H1 (cell line): ENCODE data around the gene MUC13. TPM values are rescaled to one million over a fixed set of nuclear protein-coding genes. Genes with fewer than 3 reads are reported as not detected.

ENCODE experiments used
- CTCF ChIA-PET: fragments of 300-600 bp; sonication (Branson Sonifier 250); formaldehyde crosslinking; loops from one replicate; lab custom pipeline; 2021; ENCODE audit not compliant: partially characterized antibody; lab: Charles Lee
- POLR2A ChIA-PET: fragments of 300-600 bp; sonication (Branson Sonifier 250); formaldehyde crosslinking; loops from one replicate; lab custom pipeline; 2021; ENCODE audit warnings: inconsistent platforms; ENCODE audit not compliant: partially characterized antibody; lab: Charles Lee
- DNase-seq, 2 experiments: peaks; one replicate each; pipeline versions ENCODE4 v3.0.0 to v3.0.0-alpha.2; 2010 to 2022; ENCODE audit warnings: low spot score in 2 of 2, low read depth in 1 of 2, mixed read lengths in 1 of 2
- FAIRE-seq: peaks from 2 replicates; lab custom pipeline; 2011; peaks lifted over from hg19 to GRCh38; lab: Jason Lieb, UNC
- H2AFZ ChIP-seq: 2 replicates; pipeline ENCODE4 v1.8.1; 2012; ENCODE audit warnings: low read length, inconsistent platforms
- H2AK5ac ChIP-seq: 2 replicates; pipeline ENCODE4 v1.6.1; 2013; ENCODE audit warnings: low read depth, low read length
- H2BK120ac ChIP-seq: replicated peaks from 2 replicates; pipeline ENCODE3; 2013; ENCODE audit warnings: low read depth, low read length, inconsistent platforms
- H2BK12ac ChIP-seq: 2 replicates; pipeline ENCODE4 v1.6.1; 2013; ENCODE audit warnings: low read depth, low read length
- H2BK15ac ChIP-seq: 2 replicates; pipeline ENCODE4 v1.6.1; 2013; ENCODE audit warnings: low read length
- H2BK20ac ChIP-seq: 2 replicates; pipeline ENCODE4 v1.6.1; 2013; ENCODE audit warnings: low read length
- H2BK5ac ChIP-seq: 2 replicates; pipeline ENCODE4 v1.6.1; 2013; ENCODE audit warnings: low read depth, low read length
- H3K14ac ChIP-seq: 2 replicates; pipeline ENCODE4 v1.6.1; 2013; ENCODE audit warnings: inconsistent platforms; ENCODE audit not compliant: insufficient read length
- H3K18ac ChIP-seq: 2 replicates; pipeline ENCODE4 v1.6.1; 2013; ENCODE audit warnings: low read length; ENCODE audit errors: extremely low read depth
- H3K23ac ChIP-seq: 2 replicates; pipeline ENCODE4 v1.6.1; 2013; ENCODE audit warnings: inconsistent platforms; ENCODE audit not compliant: insufficient read length
- H3K23me2 ChIP-seq: 2 replicates; pipeline ENCODE4 v1.6.1; 2013; ENCODE audit warnings: low read depth, low read length
- H3K27ac ChIP-seq: 2 replicates; pipeline ENCODE4 v1.6.1; 2011; ENCODE audit warnings: low read depth, low read length, inconsistent platforms
- H3K27me3 ChIP-seq, 4 experiments: replicated peaks in 1 of 4; 1 replicate in 1 of 4; 2 replicates in 3 of 4; pipeline versions ENCODE4 v1.6.1 to v1.8.1; 2011 to 2013; ENCODE audit warnings: low read length in 3 of 4, mild to moderate bottlenecking in 3 of 4, inconsistent platforms in 2 of 4, mixed read lengths in 2 of 4, moderate library complexity in 1 of 4; ENCODE audit not compliant: control insufficient read depth in 3 of 4, insufficient read depth in 3 of 4; ENCODE audit errors: extremely low read depth in 1 of 4
- H3K36me3 ChIP-seq, 4 experiments: 2 replicates each; pipeline versions ENCODE4 v1.6.1 to v1.8.1; 2011 to 2013; ENCODE audit warnings: mild to moderate bottlenecking in 4 of 4, low read length in 3 of 4, moderate library complexity in 2 of 4, control low read depth in 1 of 4, inconsistent platforms in 1 of 4; ENCODE audit not compliant: insufficient read depth in 4 of 4, control insufficient read depth in 2 of 4
- H3K4ac ChIP-seq: replicated peaks from 2 replicates; pipeline ENCODE3; 2013; ENCODE audit warnings: low read length, low read depth, mixed read lengths, inconsistent platforms; ENCODE audit not compliant: insufficient read length
- H3K4me1 ChIP-seq, 4 experiments: replicated peaks in 1 of 4; 1 replicate in 1 of 4; 2 replicates in 3 of 4; pipeline versions ENCODE4 v1.6.1 to v1.8.1; 2011 to 2013; ENCODE audit warnings: low read length in 3 of 4, inconsistent platforms in 2 of 4, mixed read lengths in 1 of 4; ENCODE audit not compliant: insufficient read depth in 4 of 4, control insufficient read depth in 3 of 4
- H3K4me2 ChIP-seq, 2 experiments: 2 replicates each; pipeline versions ENCODE4 v1.6.1 to v1.8.1; 2011 to 2013; ENCODE audit warnings: low read depth in 2 of 2, low read length in 2 of 2, control low read depth in 1 of 2, inconsistent platforms in 1 of 2, mild to moderate bottlenecking in 1 of 2; ENCODE audit not compliant: insufficient read depth in 1 of 2
- H3K4me3 ChIP-seq, 4 experiments: fragments of 200-600, 300-600 bp in 1 of 4; sonication (generic), shearing (Covaris generic), sonication (Bioruptor Twin) in 1 of 4; 2 replicates each; pipeline versions ENCODE4 v1.5.1 to v1.8.1; 2011 to 2016; ENCODE audit warnings: low read length in 4 of 4, low read depth in 3 of 4, control low read depth in 2 of 4, inconsistent platforms in 2 of 4, mild to moderate bottlenecking in 2 of 4, mixed read lengths in 1 of 4, moderate library complexity in 1 of 4; ENCODE audit not compliant: insufficient read depth in 2 of 4; ENCODE audit errors: extremely low read depth in 1 of 4
- H3K56ac ChIP-seq: replicated peaks from 2 replicates; pipeline ENCODE3; 2013; ENCODE audit warnings: low read depth, mild to moderate bottlenecking, mixed read lengths, low read length, inconsistent platforms; ENCODE audit not compliant: insufficient read length
- H3K79me1 ChIP-seq: 2 replicates; pipeline ENCODE4 v1.6.1; 2013; ENCODE audit warnings: low read depth, low read length, control low read depth
- H3K79me2 ChIP-seq, 2 experiments: 2 replicates each; pipeline versions ENCODE4 v1.6.1 to v1.8.1; 2012 to 2013; ENCODE audit warnings: low read length in 2 of 2, mild to moderate bottlenecking in 2 of 2, inconsistent platforms in 1 of 2; ENCODE audit not compliant: insufficient read depth in 2 of 2, control insufficient read depth in 1 of 2
- H3K9ac ChIP-seq, 4 experiments: replicated peaks in 1 of 4; 1 replicate in 1 of 4; 2 replicates in 3 of 4; pipeline versions ENCODE4 v1.6.1 to v1.8.1; 2011 to 2013; ENCODE audit warnings: low read depth in 3 of 4, low read length in 3 of 4, control low read depth in 2 of 4, mild to moderate bottlenecking in 2 of 4, moderate library complexity in 2 of 4, inconsistent platforms in 1 of 4; ENCODE audit errors: extremely low read depth in 1 of 4
- H3K9me3 ChIP-seq, 2 experiments: 2 replicates each; pipeline versions ENCODE4 v1.6.1 to v1.8.1; 2012 to 2013; ENCODE audit warnings: mild to moderate bottlenecking in 2 of 2, moderate library complexity in 2 of 2, control low read depth in 1 of 2, inconsistent platforms in 1 of 2, low read depth in 1 of 2, low read length in 1 of 2, mixed read lengths in 1 of 2; ENCODE audit not compliant: insufficient read depth in 2 of 2
- H4K20me1 ChIP-seq, 2 experiments: replicated peaks in 1 of 2; 2 replicates each; pipeline versions ENCODE3 to v1.8.1; 2011 to 2013; ENCODE audit warnings: inconsistent platforms in 2 of 2, low read length in 2 of 2, mild to moderate bottlenecking in 1 of 2; ENCODE audit not compliant: insufficient read depth in 2 of 2, control insufficient read depth in 1 of 2
- H4K5ac ChIP-seq: 2 replicates; pipeline ENCODE4 v1.6.1; 2013; ENCODE audit warnings: low read length, low read depth, mixed read lengths, inconsistent platforms; ENCODE audit not compliant: insufficient read length
- H4K8ac ChIP-seq: 2 replicates; pipeline ENCODE4 v1.8.0; 2013; ENCODE audit warnings: mild to moderate bottlenecking, moderate library complexity, low read length, inconsistent platforms; ENCODE audit not compliant: insufficient read depth; ENCODE audit errors: extremely low read depth
- H4K91ac ChIP-seq: replicated peaks from 2 replicates; pipeline ENCODE3; 2013; ENCODE audit warnings: low read length, mixed read lengths, inconsistent platforms; ENCODE audit not compliant: insufficient read length
- CHD2 ChIP-seq: IDR thresholded peaks from 2 replicates; pipeline ENCODE4 v1.6.1; 2012; ENCODE audit warnings: low read length, improper control_type of control experiment
- HDAC2 ChIP-seq, 2 experiments: fragments of 300-600 bp in 1 of 2; sonication (generic) in 1 of 2; IDR thresholded peaks; 2 replicates each; pipeline ENCODE4 v1.6.1; 2011 to 2012; ENCODE audit warnings: low read depth in 2 of 2, low read length in 2 of 2, mild to moderate bottlenecking in 2 of 2, moderate library complexity in 2 of 2, borderline replicate concordance in 1 of 2, inconsistent platforms in 1 of 2
- HDAC6 ChIP-seq: IDR thresholded peaks from one replicate; pipeline ENCODE4 v1.7.1; 2012; ENCODE audit warnings: low read depth, mild to moderate bottlenecking, inconsistent platforms, low read length, moderate library complexity
- RAD21 ChIP-seq, 2 experiments: IDR thresholded peaks in 1 of 2; conservative IDR thresholded peaks in 1 of 2; 2 replicates each; pipeline ENCODE4 v1.6.1; 2011; ENCODE audit warnings: low read depth in 2 of 2, low read length in 2 of 2, improper control_type of control experiment in 1 of 2, inconsistent platforms in 1 of 2, mild to moderate bottlenecking in 1 of 2, moderate library complexity in 1 of 2
- TCF12 ChIP-seq: IDR thresholded peaks from 2 replicates; pipeline ENCODE4 v1.6.1; 2011; ENCODE audit warnings: low read depth, mild to moderate bottlenecking, low read length
- WGBS, 2 experiments: shearing (Covaris generic) in 1 of 2; methylation state at CpG; one replicate each; pipeline versions ENCODE4 v1.1.6 to v1.1.7; 2013 to 2015; ENCODE audit warnings: low lambda C conversion rate in 2 of 2, mixed read lengths in 2 of 2, inconsistent platforms in 1 of 2, low coverage in 1 of 2, missing lambda C conversion rate in 1 of 2; ENCODE audit not compliant: insufficient replicate concordance in 2 of 2, insufficient coverage in 1 of 2, insufficient read length in 1 of 2; ENCODE audit errors: extremely low coverage in 1 of 2, missing lambda C conversion rate in 1 of 2; 5-methylcytosine and 5-hydroxymethylcytosine counted together
- polyA plus RNA-seq, 7 experiments: library from polyadenylated mRNA; depleted of rRNA in 3 of 7; stranded (reverse) in 5 of 7; unstranded in 2 of 7; fragments of >200 nt in 5 of 7; fragments of 200-250 nt in 2 of 7; gene quantifications; 1 replicate in 5 of 7; 2 replicates in 1 of 7; 4 replicates in 1 of 7; pipeline versions ENCODE4 v1.2.1 to v1.2.3, GENCODE V29; 2011 to 2013; ENCODE audit warnings: missing spikeins in 2 of 7, mixed read lengths in 2 of 7
- total RNA-seq: library from RNA; stranded (reverse); fragmentation: NEBNext Ultra II Directional; extraction: Animal tissue kit (Norgen Biotek cat#: 25700); gene quantifications from 2 replicates; pipeline ENCODE4 v1.2.1, GENCODE V29; 2021

Gene MUC13
- total and polyA plus RNA-seq, 2 of the 8 experiments (the other 6 are each of a cell fraction or from before 2014, with no cell fraction given), result not detected

GRCh38 chr3:124952282-124952855 lies 17.8 kb upstream of the MUC13 start:
- Histone ChIP-seq H3K4me1 (no peaks in the 10 kb centered on the region), H4K5ac (no peak overlapping the region), H3K23ac (no peak overlapping the region), H3K4me2 (no peak overlapping the region), H3K9me3 (no peaks in the 10 kb centered on the region), H2BK20ac (no peak overlapping the region), H4K91ac (no peak overlapping the region), H2BK15ac (no peak overlapping the region), H3K36me3 (no peaks in the 10 kb centered on the region), H3K18ac (no peak overlapping the region), H3K14ac (no peak overlapping the region), H2BK5ac (no peak overlapping the region), H2AFZ (no peak overlapping the region), H2AK5ac (no peak overlapping the region), H2BK12ac (no peak overlapping the region), H3K4ac (no peak overlapping the region), H3K4me3 (no peak overlapping the region), H3K79me1 (no peaks in the 10 kb centered on the region), H4K20me1 (no peaks in the 10 kb centered on the region), H3K23me2 (no peaks in the 10 kb centered on the region), H3K56ac (no peak overlapping the region), H3K9ac (no peak overlapping the region), H3K79me2 (no peaks in the 10 kb centered on the region), H2BK120ac (no peak overlapping the region), H3K27me3 (no peaks in the 10 kb centered on the region), H4K8ac (no peak overlapping the region), H3K27ac (no peak overlapping the region)
- FAIRE-seq (no peak), DNase-seq (no peak)
- TF ChIP-seq CHD2 (no peak), RAD21 (IDR thresholded peaks at IDR 0.05 in 1 of 2, conservative IDR thresholded peaks at IDR 0.05 in 1 of 2; ENCODE audit: low read depth in 2 of 2, low read length in 2 of 2) (no peak), HDAC2 (IDR thresholded peaks at IDR 0.05; ENCODE audit: borderline replicate concordance in 1 of 2, low read depth in 2 of 2, low read length in 2 of 2) (no peak), TCF12 (no peak), HDAC6 (no peak)
- WGBS, 2 experiments, result 83% methylated on average over 3 of the region's 5 CpGs; no CpG with 5 or more reads in 1 of the 2 experiments
- CTCF ChIA-PET, result interaction anchor here (0.8 to 1.7 kb wide), 8 partner anchors 14 to 318 kb away, joined by 3 to 4 read pairs (median 3); no protein-coding TSS in a partner anchor
- POLR2A ChIA-PET, result interaction anchor here (0.8 kb wide), 1 partner anchor 10 kb away, joined by 3 read pairs; no protein-coding TSS in a partner anchor
